SU-DHL-6 (cell line): ENCODE measurements around the gene IL10RA.

Experiments used
- EZH2phosphoT487 ChIP-seq: fragments of 200-600 bp; sonication (generic), shearing (Covaris generic); conservative IDR thresholded peaks from 2 replicates; pipeline ENCODE4 v1.6.1; 2018; ENCODE audit warnings: mild to moderate bottlenecking, antibody characterized with exemption, low read length, moderate library complexity, mixed read lengths
- TF ChIP-seq, protein P1 (sequence below): fragments of 200-600 bp; sonication (generic); IDR thresholded peaks from one replicate; pipeline ENCODE4 v1.5.1; 2017; ENCODE audit warnings: antibody characterized with exemption, mild to moderate bottlenecking, low read length, moderate library complexity; ENCODE audit not compliant: insufficient read depth, poor library complexity, severe bottlenecking

DNA sequence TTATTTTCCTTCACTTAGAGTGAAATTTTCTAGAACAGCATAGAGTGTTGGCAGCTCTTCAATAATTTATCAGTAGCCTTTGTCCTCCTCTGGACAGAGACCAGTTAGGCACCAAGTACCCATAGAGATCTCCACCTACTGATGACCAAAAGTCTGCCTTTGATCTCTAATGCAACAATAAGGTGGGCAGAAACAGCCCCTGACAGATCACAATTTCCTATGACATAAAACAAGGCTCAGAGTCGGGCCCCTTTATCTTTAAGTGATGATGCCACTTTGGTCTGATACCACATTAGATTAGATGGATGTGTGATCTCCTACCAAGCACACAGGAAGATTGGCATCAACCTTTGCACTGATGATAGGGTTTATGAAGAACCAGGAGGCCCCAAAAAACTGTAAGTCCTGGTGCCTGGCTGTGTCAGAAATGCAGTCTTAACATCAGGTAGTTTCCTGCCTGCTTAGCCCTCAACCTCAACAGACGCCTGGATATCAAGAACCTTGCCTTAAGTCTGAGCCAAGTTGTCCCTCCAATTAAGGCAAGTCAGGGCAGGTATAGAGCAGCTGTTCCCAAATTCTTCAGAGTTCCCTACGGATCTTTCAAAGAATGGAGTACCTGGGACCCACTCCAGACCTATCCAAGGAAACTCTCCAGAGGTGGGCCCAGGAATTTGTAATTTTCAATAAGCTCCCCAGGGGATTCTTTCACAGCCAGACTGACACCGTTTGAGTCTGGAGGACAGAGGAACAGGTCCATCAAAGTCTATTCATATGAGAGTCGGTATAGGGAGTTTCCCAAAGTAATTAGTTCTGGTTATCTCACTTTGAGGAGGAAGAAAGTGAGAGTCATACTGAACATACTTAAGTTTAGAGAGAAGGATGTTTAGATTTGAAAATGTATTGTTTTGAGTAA is 60.1 kb downstream of the IL10RA start:
- TF ChIP-seq, protein P1, sequence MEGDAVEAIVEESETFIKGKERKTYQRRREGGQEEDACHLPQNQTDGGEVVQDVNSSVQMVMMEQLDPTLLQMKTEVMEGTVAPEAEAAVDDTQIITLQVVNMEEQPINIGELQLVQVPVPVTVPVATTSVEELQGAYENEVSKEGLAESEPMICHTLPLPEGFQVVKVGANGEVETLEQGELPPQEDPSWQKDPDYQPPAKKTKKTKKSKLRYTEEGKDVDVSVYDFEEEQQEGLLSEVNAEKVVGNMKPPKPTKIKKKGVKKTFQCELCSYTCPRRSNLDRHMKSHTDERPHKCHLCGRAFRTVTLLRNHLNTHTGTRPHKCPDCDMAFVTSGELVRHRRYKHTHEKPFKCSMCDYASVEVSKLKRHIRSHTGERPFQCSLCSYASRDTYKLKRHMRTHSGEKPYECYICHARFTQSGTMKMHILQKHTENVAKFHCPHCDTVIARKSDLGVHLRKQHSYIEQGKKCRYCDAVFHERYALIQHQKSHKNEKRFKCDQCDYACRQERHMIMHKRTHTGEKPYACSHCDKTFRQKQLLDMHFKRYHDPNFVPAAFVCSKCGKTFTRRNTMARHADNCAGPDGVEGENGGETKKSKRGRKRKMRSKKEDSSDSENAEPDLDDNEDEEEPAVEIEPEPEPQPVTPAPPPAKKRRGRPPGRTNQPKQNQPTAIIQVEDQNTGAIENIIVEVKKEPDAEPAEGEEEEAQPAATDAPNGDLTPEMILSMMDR, result no peak
- no peak for TF ChIP-seq EZH2phosphoT487
